Activated gamma-delta T cell treated with Interleukin-2 at 50 U/mL for 16 hours (primary cell): ENCODE data around the gene GSTM4.
A peak's percentile ranks its signal among the peaks of the same experiment; 100 is the strongest.
"Not testable (repeated sequence)": the region's sequence is repeated elsewhere in the genome, so short reads cannot be mapped to it uniquely, and the experiment has no call there.

ENCODE experiments used
- DNase-seq: peaks from one replicate; pipeline ENCODE4 v3.0.0-alpha.2; 2020

Gene GSTM4

DNA sequence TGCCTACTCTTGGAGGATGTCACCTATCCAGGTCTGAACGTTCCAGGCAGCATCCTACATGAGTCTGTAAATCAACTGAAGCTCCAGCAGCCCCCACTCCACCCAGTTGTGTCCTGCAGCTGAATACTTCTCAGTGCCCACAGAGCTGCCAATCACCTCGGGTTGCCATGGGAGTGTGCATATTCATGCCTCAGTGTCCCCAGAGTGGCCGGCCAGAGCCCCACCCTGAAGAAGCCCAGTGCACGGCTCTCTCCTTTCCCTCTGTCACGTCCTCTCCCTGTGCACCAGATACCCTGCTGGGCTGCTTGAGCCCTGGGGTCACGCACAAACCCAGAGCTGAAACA lies 16.1 kb upstream of the GSTM4 start:
- DNase-seq, result no peak

DNA sequence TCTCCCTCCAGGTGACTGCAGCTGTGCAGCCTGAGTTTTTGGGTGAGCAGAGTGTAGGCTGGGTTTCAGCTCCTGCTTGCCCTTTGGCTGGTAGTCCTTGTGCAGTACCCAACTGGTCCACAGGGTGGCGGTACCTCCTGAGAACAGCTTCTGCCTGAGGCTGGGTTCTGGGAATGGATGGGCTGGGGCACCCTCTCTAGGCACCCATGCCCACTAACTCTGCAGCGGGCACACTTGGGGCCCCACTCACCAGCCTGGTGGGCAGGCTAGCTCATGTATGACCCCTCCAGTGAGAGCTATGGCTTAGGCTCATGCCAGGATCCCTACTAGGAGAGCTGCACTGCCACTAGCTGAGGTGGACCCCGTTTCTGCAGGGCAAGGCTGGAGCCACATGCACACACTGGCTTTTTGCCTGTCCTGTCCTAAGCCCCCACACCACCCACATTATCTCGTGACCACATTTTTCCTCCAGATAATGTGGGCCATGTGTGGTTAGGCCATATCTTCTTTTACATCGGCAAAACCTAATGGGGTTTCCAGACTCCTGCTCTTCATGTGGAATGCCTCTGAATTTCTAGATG lies 15.5 kb upstream of the GSTM4 start:
- DNase-seq, result peak; percentile 92

- DNase-seq, result no peak
Observed at GRCh38 chr1:109641078-109641740, 14.7 kb upstream of the GSTM4 start.

- no peak for DNase-seq
Observed at GRCh38 chr1:109641861-109642260, 14.0 kb upstream of the GSTM4 start.

- no peak for DNase-seq
Observed at GRCh38 chr1:109642626-109643025, 13.3 kb upstream of the GSTM4 start.

DNA sequence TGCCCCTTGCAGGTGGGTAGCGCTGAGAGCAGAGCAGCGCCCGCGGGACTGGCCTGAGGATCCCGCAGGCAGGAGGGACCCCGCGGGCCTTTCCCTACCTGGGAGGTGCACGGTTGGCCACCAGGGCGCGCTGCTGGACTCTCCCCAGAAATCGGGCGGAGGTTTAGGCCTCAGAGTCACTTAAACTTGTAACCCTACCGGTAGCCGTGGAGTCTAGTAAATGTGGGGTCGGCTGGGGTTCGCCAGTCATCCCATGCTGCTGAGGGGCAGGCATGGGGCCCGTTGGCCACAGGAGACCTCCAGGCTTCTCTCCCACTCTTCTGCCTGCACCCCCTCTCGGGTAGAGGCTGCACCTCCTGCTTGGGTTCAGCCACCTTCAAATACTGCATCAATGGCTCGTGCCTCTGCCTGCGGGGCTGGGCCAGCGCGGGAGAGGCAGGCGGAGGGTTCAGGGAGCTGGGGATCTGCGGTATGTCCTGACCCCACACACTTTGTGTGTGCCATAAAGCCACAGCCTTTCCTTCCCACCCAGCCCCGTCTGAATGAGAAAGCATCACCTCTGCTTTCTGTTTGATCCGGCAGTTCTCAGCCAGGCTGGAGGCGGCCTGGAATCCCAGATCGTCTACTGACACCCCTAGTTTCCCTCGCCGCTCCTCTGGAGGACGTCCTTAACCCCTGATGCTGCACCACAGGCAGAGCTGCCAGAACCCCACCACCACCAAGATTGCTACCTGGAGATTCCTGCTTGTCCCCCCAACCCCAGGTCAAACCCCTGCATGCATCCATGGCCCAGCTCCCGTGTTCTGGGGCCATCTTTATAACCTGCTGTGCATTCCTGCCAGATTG lies 12.3 kb upstream of the GSTM4 start:
- DNase-seq, result peak; percentile 90

DNA sequence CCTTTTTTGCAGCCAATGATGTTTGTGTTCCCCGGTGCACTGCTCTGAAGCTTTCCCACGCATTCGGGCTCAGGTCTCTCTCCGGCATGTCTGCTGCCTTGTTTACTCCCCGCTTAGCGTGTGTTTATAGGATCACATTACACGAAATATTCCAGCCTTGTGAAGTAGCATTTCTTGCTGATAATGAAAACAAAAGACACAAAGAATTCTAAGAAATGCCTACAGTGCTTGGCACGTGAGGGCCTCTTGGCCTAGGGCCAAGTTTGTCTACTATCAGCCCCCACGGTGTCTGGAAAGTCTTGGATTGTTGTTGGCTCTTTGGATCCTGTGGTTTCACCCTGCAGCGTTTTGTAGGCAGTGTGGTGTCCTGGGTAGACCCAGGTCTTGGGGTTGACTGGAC lies 11.2 kb upstream of the GSTM4 start:
- no peak for DNase-seq

DNA sequence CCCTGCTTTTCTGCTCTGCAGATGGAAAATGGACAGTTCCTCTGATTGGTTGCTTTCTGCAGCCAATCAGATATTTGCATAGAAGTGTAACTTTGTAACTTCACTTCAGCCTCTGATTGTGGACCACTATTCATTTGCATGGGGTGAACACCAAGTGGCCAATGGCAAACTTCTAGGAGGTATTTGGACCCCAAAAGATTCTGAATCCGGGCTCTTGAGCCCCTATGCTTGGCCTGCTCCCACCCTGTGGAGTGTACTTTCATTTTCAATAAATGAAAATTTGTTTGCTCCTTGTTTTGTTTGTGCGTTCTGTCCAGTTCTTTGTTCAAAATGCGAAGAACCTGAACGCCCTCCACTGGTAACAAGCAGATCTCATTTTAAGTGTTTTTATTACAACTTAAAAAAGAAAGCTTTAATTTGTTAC lies 6.4 kb upstream of the GSTM4 start:
- DNase-seq, result no peak

DNA sequence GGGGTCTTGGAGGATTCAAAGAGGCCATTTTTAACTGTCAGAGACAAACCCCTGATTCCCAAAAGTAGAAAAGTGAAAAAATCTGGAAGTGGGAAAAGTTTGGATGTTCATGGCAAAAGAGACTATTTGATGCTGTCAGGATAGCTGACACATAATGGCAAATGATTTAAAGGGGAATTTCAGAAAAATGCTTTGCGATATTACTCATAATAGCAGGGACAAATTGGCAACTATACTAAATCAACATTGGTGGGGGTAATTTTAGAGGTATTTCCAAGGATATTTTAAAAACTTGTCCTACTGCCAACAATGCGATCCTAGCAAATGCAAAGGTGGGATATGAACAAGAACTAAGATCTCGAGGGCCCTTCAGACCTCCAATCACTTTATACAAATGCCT lies 5.3 kb upstream of the GSTM4 start:
- DNase-seq, result no peak

DNA sequence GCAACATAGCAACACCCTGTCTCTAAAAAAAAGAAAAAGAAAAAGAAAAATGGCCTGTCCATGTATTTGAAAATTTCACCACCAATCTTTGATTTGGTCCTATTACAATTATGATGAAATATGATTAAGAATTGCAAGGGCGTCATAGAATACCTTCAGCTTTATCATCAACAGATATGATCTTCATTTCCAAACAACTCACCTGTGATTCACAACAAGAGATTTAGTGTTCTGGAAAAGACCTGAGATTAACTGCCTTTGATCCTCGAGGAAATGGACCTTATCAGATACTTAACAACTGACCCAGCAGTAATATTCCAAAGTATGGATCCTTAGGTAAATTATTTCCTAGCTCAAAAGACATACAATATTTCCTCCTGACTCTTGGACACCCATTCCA lies 3.5 kb upstream of the GSTM4 start:
- DNase-seq, result no peak

GRCh38 chr1:109653306-109653705 lies 2.6 kb upstream of the GSTM4 start:
- DNase-seq, result no peak

DNA sequence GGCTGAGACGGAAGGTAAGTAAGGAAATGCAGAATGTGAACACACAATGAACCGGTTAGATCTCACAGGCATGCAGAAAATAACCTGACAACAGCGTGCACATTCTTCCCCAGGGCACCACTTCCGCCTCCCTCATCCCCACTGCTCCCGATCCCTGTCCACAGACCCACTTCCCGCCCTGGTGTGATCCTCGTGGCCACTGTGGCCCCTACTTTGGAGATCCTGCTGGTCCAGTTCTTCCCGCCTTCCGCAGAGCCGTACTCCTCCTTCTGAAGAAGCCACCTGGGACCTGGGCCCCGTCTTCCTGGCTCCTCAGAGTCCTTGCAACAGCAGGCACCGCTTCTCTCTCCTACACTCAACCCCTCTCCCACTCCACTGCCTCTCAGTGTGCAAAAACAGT lies 1.4 kb upstream of the GSTM4 start:
- DNase-seq, result no peak

GRCh38 chr1:109657395-109657794 lies 1.5 kb downstream of the GSTM4 start:
- no peak for DNase-seq

DNA sequence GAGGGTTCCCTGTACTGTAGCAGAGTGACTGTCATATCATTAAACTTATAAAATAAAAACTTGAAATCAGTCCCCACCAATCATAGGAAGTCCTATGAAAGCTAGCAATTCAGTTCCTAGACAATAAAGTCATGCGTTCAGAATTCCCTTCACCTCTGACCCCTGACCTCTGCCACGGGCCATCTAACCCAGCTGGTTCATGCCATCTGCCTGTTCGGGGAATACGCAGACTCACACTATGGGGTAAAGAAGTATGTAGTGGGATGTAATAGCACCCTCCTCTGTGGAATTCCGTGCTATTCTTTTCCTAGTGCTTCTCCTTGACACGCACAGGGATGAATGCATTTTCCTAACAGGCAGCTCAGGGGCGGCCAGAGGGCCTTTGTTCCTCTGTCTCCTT lies 2.1 kb downstream of the GSTM4 start:
- DNase-seq, result no peak

- no peak for DNase-seq
Observed at GRCh38 chr1:109658533-109659042, 2.7 kb downstream of the GSTM4 start.

- DNase-seq, result no peak
Observed at GRCh38 chr1:109659145-109659544, 3.2 kb downstream of the GSTM4 start.

DNA sequence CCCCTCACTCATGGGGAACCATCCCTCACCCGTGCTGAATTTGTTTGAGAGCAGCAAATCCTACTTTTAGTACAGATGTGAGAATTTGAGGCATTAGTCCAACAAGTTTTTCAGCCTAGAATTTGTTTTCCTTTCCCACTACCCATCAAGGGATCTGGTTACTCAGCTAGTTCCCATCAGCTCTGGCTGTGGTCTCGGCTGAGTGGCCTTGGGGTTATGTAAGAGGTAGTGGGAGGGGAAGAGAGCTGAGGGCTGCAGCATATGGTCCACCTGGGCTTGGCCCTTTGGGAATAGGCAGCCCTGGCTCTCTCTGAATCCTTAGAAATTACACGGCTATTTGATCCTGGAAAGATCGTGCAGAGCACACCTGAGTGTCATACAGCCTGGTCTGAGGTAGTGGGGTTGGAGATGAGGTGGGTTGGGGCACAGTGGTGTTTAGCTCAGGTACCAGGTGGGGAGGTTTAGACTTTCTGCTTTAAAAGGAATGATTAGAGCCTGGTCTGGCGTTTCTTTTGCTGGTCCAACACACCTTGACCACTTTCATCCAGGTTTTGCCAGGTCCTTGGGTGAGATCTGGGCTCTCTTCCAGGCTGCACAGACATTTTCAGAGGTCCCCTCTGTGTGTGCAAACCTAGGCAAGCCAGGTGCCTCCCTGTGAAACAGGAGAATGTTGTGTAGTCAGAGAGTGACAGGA lies 4.2 kb downstream of the GSTM4 start:
- DNase-seq, result no peak

- not testable (repeated sequence) for DNase-seq
Observed at GRCh38 chr1:109660691-109661026, 4.8 kb downstream of the GSTM4 start.

DNA sequence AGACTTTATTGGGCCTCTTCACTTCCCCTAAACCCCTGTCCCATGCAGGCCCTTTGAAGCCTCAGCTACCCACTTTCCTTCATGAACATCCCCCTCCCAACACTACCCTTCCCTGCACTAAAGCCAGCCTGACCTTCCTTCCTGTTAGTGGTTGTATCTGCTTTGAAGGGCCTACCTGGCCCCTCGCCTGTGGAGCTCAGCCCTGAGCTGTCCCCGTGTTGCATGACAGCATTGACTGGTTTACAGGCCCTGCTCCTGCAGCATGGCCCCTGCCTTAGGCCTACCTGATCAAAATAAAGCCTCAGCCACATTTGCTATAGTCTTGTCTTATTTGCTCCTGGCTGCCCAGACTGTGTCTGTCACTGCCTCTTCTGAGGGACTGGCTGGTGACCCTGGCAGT lies 5.5 kb downstream of the GSTM4 start:
- no peak for DNase-seq

- no peak for DNase-seq
Observed at GRCh38 chr1:109664671-109665070, 8.8 kb downstream of the GSTM4 start.

GRCh38 chr1:109667452-109668122 lies 11.7 kb downstream of the GSTM4 start, which contains the start of gene GSTM2:
Gene GSTM2, plus strand, starts transcription at chr1:109668057. Its CDS starts 59 bp downstream, at chr1:109668116.
- DNase-seq, result peak; percentile 63

- no peak for DNase-seq
Observed at GRCh38 chr1:109668123-109668775, 12.3 kb downstream of the GSTM4 start.
